Coronary artery (tissue), 2 donors: ENCODE results near the gene BICD1.

Source experiments
- DNase-seq: peaks from one replicate; pipeline ENCODE4 v3.0.0-alpha.2; 2017; ENCODE audit warnings: low spot score
- H3K27ac ChIP-seq, 2 donors: fragments of 200-600 bp; sonication (generic); one replicate each; pipeline ENCODE4 v1.5.1; 2016 to 2019
- H3K4me3 ChIP-seq: fragments of 200-600 bp; sonication (generic); 2 replicates; pipeline ENCODE4 v1.5.1; 2016; ENCODE audit warnings: mild to moderate bottlenecking, moderate library complexity
- CTCF ChIP-seq: fragments of 200-600 bp; sonication (generic); IDR thresholded peaks from one replicate; pipeline ENCODE4 v1.5.1; 2019; ENCODE audit warnings: antibody characterized with exemption

BICD1 gene

GRCh38 chr12:32201096-32201495 is 94.4 kb downstream of the BICD1 start:
- DNase-seq, result no peak
- no peak overlapping the region for H3K27ac ChIP-seq
- TF ChIP-seq CTCF, result no peak
- no peak overlapping the region for H3K4me3 ChIP-seq

GRCh38 chr12:32201976-32202375 is 95.3 kb downstream of the BICD1 start:
- DNase-seq, result no peak
- H3K27ac ChIP-seq, result no peak overlapping the region
- no peak overlapping the region for H3K4me3 ChIP-seq
- TF ChIP-seq CTCF, result no peak

- no peak overlapping the region for H3K27ac ChIP-seq
- no peak for TF ChIP-seq CTCF
- no peak overlapping the region for H3K4me3 ChIP-seq
- no peak for DNase-seq
Observed at GRCh38 chr12:32205731-32206130, 99.1 kb downstream of the BICD1 start.

DNA sequence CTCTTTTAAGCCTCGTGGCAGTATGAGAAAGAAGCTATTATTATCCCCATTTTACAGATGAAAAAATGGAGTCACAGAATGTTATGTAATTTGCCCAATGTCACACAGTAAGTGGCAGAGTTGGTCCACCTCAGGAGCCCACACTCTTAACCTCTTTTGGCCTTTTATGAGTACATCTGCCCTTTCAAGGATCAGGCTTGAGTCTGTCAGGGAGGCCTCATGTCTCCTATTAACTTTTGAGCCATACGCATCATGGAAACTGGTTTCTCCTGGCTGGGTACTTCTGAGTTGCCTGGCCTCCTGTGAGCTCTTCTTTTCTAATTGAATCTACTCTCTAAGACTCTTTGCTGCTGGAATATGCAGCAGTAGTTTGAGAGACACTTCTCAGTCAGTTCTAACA is 101.7 kb downstream of the BICD1 start:
- no peak for DNase-seq
- no peak overlapping the region for H3K4me3 ChIP-seq
- TF ChIP-seq CTCF, result no peak
- H3K27ac ChIP-seq, result no peak overlapping the region

GRCh38 chr12:32211066-32211899 is 104.6 kb downstream of the BICD1 start:
- H3K4me3 ChIP-seq, result no peak overlapping the region
- DNase-seq, result no peak
- TF ChIP-seq CTCF, result no peak
- no peak overlapping the region for H3K27ac ChIP-seq

DNA sequence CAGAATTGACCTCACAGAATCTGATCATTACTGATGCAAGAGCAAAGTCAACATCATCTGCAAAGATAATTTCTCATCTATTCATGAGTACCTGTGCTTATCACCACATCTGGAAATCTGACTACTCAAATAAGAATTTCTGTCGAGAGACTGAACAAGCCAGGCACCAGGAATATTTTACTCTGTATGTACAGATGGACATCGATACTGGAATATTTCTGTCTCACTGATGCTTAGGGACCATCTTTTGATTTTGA is 105.2 kb downstream of the BICD1 start:
- TF ChIP-seq CTCF, result no peak
- DNase-seq, result no peak
- Histone ChIP-seq H3K27ac (no peak overlapping the region), H3K4me3 (no peak overlapping the region)

DNA sequence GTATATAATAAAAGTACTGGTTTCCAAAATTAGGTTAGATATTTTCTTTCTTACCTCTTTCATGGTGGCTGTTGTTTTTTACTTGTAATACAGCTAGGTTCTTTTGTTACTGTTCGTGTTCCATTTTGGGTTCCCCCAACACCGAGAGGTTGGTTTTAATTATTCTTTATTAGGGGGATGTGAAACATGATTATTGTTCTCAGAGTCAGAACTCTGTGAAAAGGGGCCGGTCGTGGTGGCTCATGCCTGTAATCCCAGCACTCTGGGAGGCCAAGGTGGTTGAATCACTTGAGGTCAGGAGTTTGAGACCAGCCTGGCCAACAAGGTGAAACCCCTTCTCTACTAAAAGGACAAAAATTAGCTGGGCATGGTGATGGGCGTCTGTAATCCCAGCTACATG is 108.1 kb downstream of the BICD1 start:
- DNase-seq, result no peak
- Histone ChIP-seq H3K27ac (no peak overlapping the region), H3K4me3 (no peak overlapping the region)
- TF ChIP-seq CTCF, result no peak
